Measurements from ENCODE around the gene TPSAB1.

GRCh38 chr16:1289477-1289866 lies 49.0 kb downstream of the TPSAB1 start:
- no peak for TF ChIP-seq CTCF (conservative IDR thresholded peaks at IDR 0.05 in 1 of 2, IDR thresholded peaks at IDR 0.05 in 1 of 2; ENCODE audit: low read depth in 1 of 2, low read length in 2 of 2)
- TF ChIP-seq EZH2 (IDR thresholded peaks at IDR 0.05; ENCODE audit: low read length, missing control alignments): peak; percentile 72

All from fibroblast of lung (primary cell).